K562 (cell line): ENCODE results near the gene CFAP107. TPM values are rescaled to one million over a fixed set of nuclear protein-coding genes. Genes with fewer than 3 reads are reported as not detected.

Source experiments
- ATAC-seq: fragments of 200-7000 bp; cut with Tn5 transposase; 3 replicates; pipeline ENCODE4 v1.9.1; 2020; ENCODE audit warnings: moderate library complexity
- BruUV-seq: library from RNA; stranded (reverse); fragments of 400-500 nt; replicated peaks from 2 replicates; lab custom pipeline; 2021; lab: Mats Ljungman, UMichigan
- CTCF ChIA-PET: fragments of 300-600 bp; formaldehyde crosslinking; extraction: SDS; loops from one replicate; lab custom pipeline; 2021; ENCODE audit warnings: low intra/inter-chr PET ratio; lab: Yijun Ruan, JAX
- POLR2A ChIA-PET: fragments of 300-600, 350-650 bp; sonication (Branson Sonifier 250); formaldehyde crosslinking; extraction: SDS; loops from one replicate; lab custom pipeline; 2021; ENCODE audit warnings: antibody characterized with exemption, inconsistent platforms; lab: Yijun Ruan, JAX
- DNase-seq, 4 experiments: peaks; one replicate each; pipeline versions ENCODE4 v3.0.0 to v3.0.0-alpha.2; 2011 to 2018; ENCODE audit warnings: low spot score in 3 of 4, mixed read lengths in 3 of 4; ENCODE audit errors: extremely low read depth in 1 of 4
- FAIRE-seq: peaks from 2 replicates; lab custom pipeline; 2011; peaks lifted over from hg19 to GRCh38; lab: Jason Lieb, UNC
- H2AFZ ChIP-seq: 2 replicates; pipeline ENCODE4 v1.6.0; 2011; ENCODE audit warnings: low read depth, low read length, control low read depth, inconsistent platforms
- H3K27ac ChIP-seq: fragments of 200-600 bp; 3 replicates; pipeline ENCODE4 v1.8.0; 2011; ENCODE audit warnings: low read depth, mild to moderate bottlenecking, control low read depth, inconsistent platforms, low read length, moderate library complexity, mixed read lengths; ENCODE audit errors: extremely low read depth
- H3K27me3 ChIP-seq, 2 experiments: fragments of 300-600 bp in 1 of 2; 2 replicates in 1 of 2; 3 replicates in 1 of 2; pipeline versions ENCODE4 v1.6.0 to v1.8.0; 2011; ENCODE audit warnings: inconsistent platforms in 2 of 2, low read length in 2 of 2, mild to moderate bottlenecking in 1 of 2, mixed read lengths in 1 of 2, moderate library complexity in 1 of 2; ENCODE audit not compliant: control insufficient read depth in 2 of 2, insufficient read depth in 2 of 2
- H3K36me3 ChIP-seq: fragments of 300-600 bp; 3 replicates; pipeline ENCODE4 v1.8.0; 2011; ENCODE audit warnings: mild to moderate bottlenecking, low read length, inconsistent platforms; ENCODE audit not compliant: control insufficient read depth, insufficient read depth
- H3K4me1 ChIP-seq, 2 experiments: fragments of 200-600 bp in 1 of 2; replicated peaks in 1 of 2; 2 replicates in 1 of 2; 3 replicates in 1 of 2; pipeline versions ENCODE4 v1.5.1 to v1.8.0; 2011; ENCODE audit warnings: inconsistent platforms in 2 of 2, low read length in 2 of 2, mild to moderate bottlenecking in 1 of 2, mixed read lengths in 1 of 2, moderate library complexity in 1 of 2; ENCODE audit not compliant: control insufficient read depth in 2 of 2, insufficient read depth in 2 of 2
- H3K4me2 ChIP-seq: 2 replicates; pipeline ENCODE4 v1.6.1; 2011; ENCODE audit warnings: low read length, control low read depth, inconsistent platforms, mixed read lengths; ENCODE audit not compliant: insufficient read depth
- H3K4me3 ChIP-seq: fragments of 200-600 bp; sonication (generic), shearing (Covaris generic); 2 replicates; pipeline ENCODE4 v1.5.1; 2016; ENCODE audit warnings: control low read depth, inconsistent platforms
- H3K79me2 ChIP-seq: fragments of 200-600 bp; 3 replicates; pipeline ENCODE4 v1.8.0; 2011; ENCODE audit warnings: low read length, inconsistent platforms; ENCODE audit not compliant: control insufficient read depth, insufficient read depth
- H3K9ac ChIP-seq, 2 experiments: 2 replicates each; pipeline versions ENCODE4 v1.6.0 to v1.6.1; 2011; ENCODE audit warnings: low read depth in 2 of 2, low read length in 2 of 2, control low read depth in 1 of 2, inconsistent platforms in 1 of 2, mild to moderate bottlenecking in 1 of 2, mixed read lengths in 1 of 2; ENCODE audit not compliant: insufficient read depth in 1 of 2
- H3K9me1 ChIP-seq: one replicate; pipeline ENCODE4 v1.6.0; 2011; ENCODE audit warnings: inconsistent platforms, mild to moderate bottlenecking, low read length, moderate library complexity; ENCODE audit not compliant: control insufficient read depth, insufficient read depth
- H3K9me3 ChIP-seq: replicated peaks from 2 replicates; pipeline ENCODE4 v1.5.1; 2011; ENCODE audit warnings: low read depth, low read length, inconsistent platforms; ENCODE audit not compliant: control insufficient read depth, insufficient read depth
- H4K20me1 ChIP-seq: replicated peaks from 2 replicates; pipeline ENCODE4 v1.6.1; 2011; ENCODE audit warnings: low read length, inconsistent platforms, mixed read lengths; ENCODE audit not compliant: control insufficient read depth, insufficient read depth
- CBX5 ChIP-seq: IDR thresholded peaks from 2 replicates; pipeline ENCODE4 v1.6.1; 2014; ENCODE audit warnings: low read depth, borderline replicate concordance
- DNMT1 ChIP-seq: fragments of 450-650 bp; IDR thresholded peaks from 2 replicates; pipeline ENCODE4 v1.6.1; 2016; ENCODE audit warnings: antibody characterized with exemption, mild to moderate bottlenecking
- ELF1 ChIP-seq: fragments of 200-800 bp; sonication (Bioruptor generic); IDR thresholded peaks from 2 replicates; pipeline ENCODE4 v1.6.1; 2016; ENCODE audit warnings: missing genetic modification characterization, missing compliant biosample characterization
- FOXK2 ChIP-seq, 2 experiments: fragments of 450-650 bp; IDR thresholded peaks in 1 of 2; conservative IDR thresholded peaks in 1 of 2; 2 replicates each; pipeline ENCODE4 v1.6.1; 2016; ENCODE audit warnings: low read depth in 2 of 2, mild to moderate bottlenecking in 1 of 2
- GATA2 ChIP-seq: sonication (generic); formaldehyde crosslinking; IDR thresholded peaks from 2 replicates; pipeline ENCODE4 v1.4.0; 2020; ENCODE audit warnings: mild to moderate bottlenecking, missing genetic modification reagents
- MAFG ChIP-seq: fragments of 450-650 bp; conservative IDR thresholded peaks from 2 replicates; pipeline ENCODE4 v1.6.1; 2016; ENCODE audit warnings: missing genetic modification characterization, missing compliant biosample characterization
- SUPT5H ChIP-seq: fragments of 450-650 bp; IDR thresholded peaks from 2 replicates; pipeline ENCODE4 v1.6.1; 2016
- ZBTB17 ChIP-seq: fragments of 450-650 bp; formaldehyde crosslinking; IDR thresholded peaks from 2 replicates; pipeline ENCODE4 v1.4.0; 2020; ENCODE audit warnings: mild to moderate bottlenecking
- ZFX ChIP-seq: sonication (generic); formaldehyde crosslinking; IDR thresholded peaks from 2 replicates; pipeline ENCODE4 v1.8.0; 2022; ENCODE audit warnings: mild to moderate bottlenecking, missing genetic modification reagents, moderate library complexity
- ZNF224 ChIP-seq: sonication (generic); formaldehyde crosslinking; IDR thresholded peaks from 2 replicates; pipeline ENCODE4 v1.8.0; 2022; ENCODE audit warnings: mild to moderate bottlenecking, missing genetic modification reagents
- ZNF274 ChIP-seq: IDR thresholded peaks from 2 replicates; pipeline ENCODE4 v1.6.1; 2011; ENCODE audit warnings: low read depth, mild to moderate bottlenecking, low read length, moderate library complexity, borderline replicate concordance
- ZNF764 ChIP-seq: fragments of 250-450 bp; sonication (Bioruptor Pico); IDR thresholded peaks from 2 replicates; pipeline ENCODE4 v1.4.0; 2020; ENCODE audit warnings: low read depth, mild to moderate bottlenecking, moderate library complexity
- WGBS: fragments of 100-300 bp; shearing (Covaris generic); methylation state at CpG from one replicate; pipeline ENCODE4 v1.1.6; 2016; ENCODE audit warnings: low coverage, mixed read lengths; ENCODE audit not compliant: insufficient coverage; ENCODE audit errors: missing lambda C conversion rate; 5-methylcytosine and 5-hydroxymethylcytosine counted together
- in situ Hi-C: fragments of 300-500 bp; cut with MboI; formaldehyde crosslinking; loops from 4 replicates; pipeline ENCODE4 v1.15.0; 2018; ENCODE audit warnings: inconsistent platforms, mixed read lengths
- intact Hi-C: fragments of 100-400 bp; cut with micrococcal nuclease; formaldehyde crosslinking; loops from 2 replicates; pipeline ENCODE4 v1.14.2; 2022
- polyA plus RNA-seq, 8 experiments: library from polyadenylated mRNA; depleted of rRNA in 4 of 8; stranded (reverse) in 5 of 8; unstranded in 3 of 8; fragments of >200 nt; fragmentation: Nextera tagmentation in 2 of 8; fragmentation: Illumina TruSeq in 1 of 8; extraction: Ambion mirVana in 2 of 8; extraction: Trizol in 1 of 8; gene quantifications; 2 replicates each; pipeline versions ENCODE4 v1.2.1 to v1.2.3, GENCODE V29; 2011 to 2014; ENCODE audit warnings: inconsistent platforms in 1 of 8, missing spikeins in 1 of 8
- total RNA-seq, 7 experiments: library from RNA; depleted of rRNA in 6 of 7; stranded (reverse); fragments of >200 nt in 6 of 7; fragmentation: Illumina TruSeq in 2 of 7; extraction: Trizol in 2 of 7; gene quantifications; 2 replicates each; pipeline versions ENCODE4 v1.2.1 to v1.2.3, GENCODE V29; 2011 to 2021; ENCODE audit warnings: low replicate concordance in 1 of 7
- TF ChIP-seq, protein P1 (sequence below): fragments of 450-650 bp; IDR thresholded peaks from 2 replicates; pipeline ENCODE4 v1.7.0; 2016; ENCODE audit warnings: borderline replicate concordance

Gene CFAP107
- total and polyA plus RNA-seq, 9 of the 15 experiments (the other 6 are each of a cell fraction or from before 2014, with no cell fraction given) = 0.03 to 0.08 TPM; not detected in 7

DNA sequence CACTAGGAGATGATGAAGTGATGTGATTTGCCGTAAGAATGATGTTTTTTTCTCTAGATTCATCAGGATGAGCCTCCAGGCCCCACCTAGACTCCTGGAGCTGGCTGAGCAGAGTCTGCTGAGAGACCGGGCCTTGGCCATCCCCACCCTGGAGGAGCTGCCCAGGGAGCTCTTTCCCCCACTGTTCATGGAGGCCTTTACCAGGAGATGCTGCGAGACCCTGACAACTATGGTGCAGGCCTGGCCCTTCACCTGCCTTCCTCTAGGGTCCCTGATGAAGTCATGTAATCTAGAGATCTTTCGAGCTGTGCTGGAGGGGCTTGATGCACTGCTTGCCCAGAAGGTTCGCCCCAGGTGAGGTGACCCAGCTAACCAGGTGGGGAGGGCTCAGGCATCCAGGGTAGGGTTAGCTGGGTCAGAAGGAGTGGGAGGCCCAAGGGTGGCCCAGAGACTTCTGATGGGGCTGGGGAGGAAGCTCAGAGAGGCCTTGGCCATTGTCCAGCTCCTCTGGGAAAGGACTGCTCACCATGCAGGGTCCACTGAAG lies 28.9 kb downstream of the CFAP107 start:
- intact Hi-C loops (loop anchor here (10.0 kb wide), 3 partner anchors 110 to 650 kb away; no protein-coding TSS in a partner anchor), in situ Hi-C loops (loop anchor here (5.0 to 10.0 kb wide), 2 partner anchors 98 to 460 kb away; no protein-coding TSS in a partner anchor)
- TF ChIP-seq CBX5 = no peak
- TF ChIP-seq ZNF274 = no peak
- no peak for TF ChIP-seq ELF1 (tag)
- TF ChIP-seq ZFX (CRISPR knock-in tag) = no peak
- no peak for TF ChIP-seq ZNF764 (CRISPR knock-in tag)
- TF ChIP-seq MAFG (tag) = no peak
- TF ChIP-seq FOXK2 (conservative IDR thresholded peaks at IDR 0.05 in 1 of 2, IDR thresholded peaks at IDR 0.05 in 1 of 2; ENCODE audit: low read depth in 2 of 2) = no peak
- no peak for TF ChIP-seq GATA2 (CRISPR knock-in tag)
- no peak for TF ChIP-seq ZNF224 (CRISPR knock-in tag)
- no peak for TF ChIP-seq SUPT5H
- TF ChIP-seq, protein P1, sequence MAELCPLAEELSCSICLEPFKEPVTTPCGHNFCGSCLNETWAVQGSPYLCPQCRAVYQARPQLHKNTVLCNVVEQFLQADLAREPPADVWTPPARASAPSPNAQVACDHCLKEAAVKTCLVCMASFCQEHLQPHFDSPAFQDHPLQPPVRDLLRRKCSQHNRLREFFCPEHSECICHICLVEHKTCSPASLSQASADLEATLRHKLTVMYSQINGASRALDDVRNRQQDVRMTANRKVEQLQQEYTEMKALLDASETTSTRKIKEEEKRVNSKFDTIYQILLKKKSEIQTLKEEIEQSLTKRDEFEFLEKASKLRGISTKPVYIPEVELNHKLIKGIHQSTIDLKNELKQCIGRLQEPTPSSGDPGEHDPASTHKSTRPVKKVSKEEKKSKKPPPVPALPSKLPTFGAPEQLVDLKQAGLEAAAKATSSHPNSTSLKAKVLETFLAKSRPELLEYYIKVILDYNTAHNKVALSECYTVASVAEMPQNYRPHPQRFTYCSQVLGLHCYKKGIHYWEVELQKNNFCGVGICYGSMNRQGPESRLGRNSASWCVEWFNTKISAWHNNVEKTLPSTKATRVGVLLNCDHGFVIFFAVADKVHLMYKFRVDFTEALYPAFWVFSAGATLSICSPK = no peak
- no peak for TF ChIP-seq ZBTB17 (CRISPR knock-in tag)
- no peak for TF ChIP-seq DNMT1
- H2AFZ ChIP-seq = no peak overlapping the region
- H3K9me1 ChIP-seq = no peaks in the 10 kb centered on the region
- no peaks in the 10 kb centered on the region for H3K4me1 ChIP-seq
- no peak overlapping the region for H3K4me2 ChIP-seq
- H4K20me1 ChIP-seq = no peaks in the 10 kb centered on the region
- no peak overlapping the region for H3K4me3 ChIP-seq
- H3K36me3 ChIP-seq = no peaks in the 10 kb centered on the region
- WGBS = 3% methylated on average over 5 of the region's 5 CpGs
- DNase-seq (no peak), ATAC-seq (no peak), FAIRE-seq (no peak)
- no peaks in the 10 kb centered on the region for H3K79me2 ChIP-seq
- CTCF ChIA-PET = no interaction called here
- BruUV-seq = no TSS peak
- POLR2A ChIA-PET = no interaction called here
- H3K9me3 ChIP-seq = no peaks in the 10 kb centered on the region
- H3K9ac ChIP-seq = no peak overlapping the region
- no peak overlapping the region for H3K27ac ChIP-seq
- peaks cover 21 to 61% of the 10 kb centered on the region in 2 experiments; a peak in 4 of 5 replicates for H3K27me3 ChIP-seq
